ENCODE results near the gene AGXT2. TPM values are rescaled to one million over a fixed set of nuclear protein-coding genes. Genes with fewer than 3 reads are reported as not detected.
A peak's percentile ranks its signal among the peaks of the same experiment; 100 is the strongest.

The AGXT2 gene
- total and polyA plus RNA-seq, 10 of the 15 experiments (the other 5 are each of a cell fraction or from before 2014, with no cell fraction given), result not detected

DNA sequence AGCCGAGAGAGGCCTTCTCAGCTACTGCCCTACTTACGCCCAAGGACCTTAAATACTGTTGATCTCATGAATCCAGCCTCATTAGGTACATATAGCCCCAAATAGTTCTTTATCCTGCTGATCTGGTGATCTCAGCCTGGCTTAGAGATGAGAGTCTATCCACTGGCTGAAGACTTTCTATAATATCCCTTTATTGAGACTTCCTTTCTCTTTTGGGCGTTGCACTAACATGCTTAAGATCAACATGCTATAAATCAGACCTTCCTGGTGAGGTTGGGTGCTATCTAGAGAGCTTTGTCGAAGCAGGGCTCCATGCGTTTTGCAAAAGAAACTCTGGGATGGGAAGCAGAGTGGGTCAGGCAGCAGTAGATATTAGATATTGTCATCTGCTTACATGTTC, 44.0 kb upstream of the AGXT2 start (continued):
- TF ChIP-seq WRNIP1 (IDR thresholded peaks at IDR 0.05; ENCODE audit: borderline replicate concordance, low read depth, low read length) (no peak), RB1 (IDR thresholded peaks at IDR 0.05; ENCODE audit: borderline replicate concordance) (no peak), TAF1 (IDR thresholded peaks at IDR 0.05; ENCODE audit: borderline replicate concordance, low read depth, low read length) (no peak), MEF2A (IDR thresholded peaks at IDR 0.05; ENCODE audit: insufficient read depth, low read depth, low read length) (no peak), SMC3 (IDR thresholded peaks at IDR 0.05; ENCODE audit: borderline replicate concordance, low read length) (no peak)
- TF ChIP-seq, protein P1, sequence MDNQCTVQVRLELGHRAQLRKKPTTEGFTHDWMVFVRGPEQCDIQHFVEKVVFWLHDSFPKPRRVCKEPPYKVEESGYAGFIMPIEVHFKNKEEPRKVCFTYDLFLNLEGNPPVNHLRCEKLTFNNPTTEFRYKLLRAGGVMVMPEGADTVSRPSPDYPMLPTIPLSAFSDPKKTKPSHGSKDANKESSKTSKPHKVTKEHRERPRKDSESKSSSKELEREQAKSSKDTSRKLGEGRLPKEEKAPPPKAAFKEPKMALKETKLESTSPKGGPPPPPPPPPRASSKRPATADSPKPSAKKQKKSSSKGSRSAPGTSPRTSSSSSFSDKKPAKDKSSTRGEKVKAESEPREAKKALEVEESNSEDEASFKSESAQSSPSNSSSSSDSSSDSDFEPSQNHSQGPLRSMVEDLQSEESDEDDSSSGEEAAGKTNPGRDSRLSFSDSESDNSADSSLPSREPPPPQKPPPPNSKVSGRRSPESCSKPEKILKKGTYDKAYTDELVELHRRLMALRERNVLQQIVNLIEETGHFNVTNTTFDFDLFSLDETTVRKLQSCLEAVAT (IDR thresholded peaks at IDR 0.05), result no peak
- TF ChIP-seq, protein P2, sequence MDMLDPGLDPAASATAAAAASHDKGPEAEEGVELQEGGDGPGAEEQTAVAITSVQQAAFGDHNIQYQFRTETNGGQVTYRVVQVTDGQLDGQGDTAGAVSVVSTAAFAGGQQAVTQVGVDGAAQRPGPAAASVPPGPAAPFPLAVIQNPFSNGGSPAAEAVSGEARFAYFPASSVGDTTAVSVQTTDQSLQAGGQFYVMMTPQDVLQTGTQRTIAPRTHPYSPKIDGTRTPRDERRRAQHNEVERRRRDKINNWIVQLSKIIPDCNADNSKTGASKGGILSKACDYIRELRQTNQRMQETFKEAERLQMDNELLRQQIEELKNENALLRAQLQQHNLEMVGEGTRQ (IDR thresholded peaks at IDR 0.05; ENCODE audit: borderline replicate concordance, low read depth, low read length), result no peak

DNA sequence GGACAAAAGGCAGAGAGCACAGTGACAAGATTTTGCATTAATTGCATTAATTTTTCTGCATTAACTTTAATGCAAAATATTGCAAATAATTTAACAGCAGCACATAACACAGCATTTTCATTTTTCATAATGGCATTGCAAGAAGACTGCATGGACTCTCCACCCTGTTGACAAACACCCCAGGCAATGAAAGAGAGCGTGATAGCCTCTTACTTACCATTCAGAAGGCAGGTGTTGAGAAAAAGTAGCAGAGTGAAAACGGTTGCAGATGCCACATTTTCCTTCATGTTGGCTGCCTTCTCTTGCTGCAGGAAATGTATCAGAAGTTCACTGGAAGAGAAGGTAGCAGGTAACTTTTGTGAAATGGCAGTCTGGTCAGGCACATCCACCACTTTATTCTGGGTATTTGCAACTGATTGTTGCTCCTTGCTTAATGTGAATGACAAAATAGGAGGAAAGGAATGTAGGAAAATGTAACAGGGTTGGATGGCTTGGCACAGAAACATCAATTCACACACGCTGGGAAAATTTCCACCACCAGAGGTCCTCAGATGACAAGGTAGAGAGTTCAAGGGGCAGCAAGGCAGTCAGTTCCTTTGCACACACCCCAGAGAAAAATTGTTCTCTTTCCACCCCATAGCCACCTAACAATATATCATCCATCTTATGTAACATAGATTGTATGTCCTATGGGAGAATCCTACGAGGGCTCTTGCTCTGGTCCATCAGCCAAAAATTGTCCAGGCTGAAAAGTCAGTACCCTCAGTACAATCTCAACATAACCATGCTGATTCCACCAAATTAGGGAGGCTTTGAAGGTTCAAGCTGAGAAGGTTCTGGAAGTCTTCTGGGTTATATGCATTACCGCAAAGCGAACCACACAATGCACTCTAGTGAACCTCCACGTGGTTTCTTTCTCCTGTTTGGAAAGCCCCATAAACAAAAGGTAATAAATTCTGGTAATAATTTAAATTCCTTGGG, 41.9 kb upstream of the AGXT2 start:
- ChIA-PET SMC1A (ENCODE audit: uncharacterized antibody, unreplicated experiment) (interaction anchor here (0.6 to 4.5 kb wide), 22 partner anchors 26 to 837 kb away, joined by 3 to 33 read pairs (median 4); no protein-coding TSS in a partner anchor), RAD21 (ENCODE audit: unreplicated experiment) (interaction anchor here (0.6 to 2.0 kb wide), 14 partner anchors 54 to 838 kb away, joined by 3 to 10 read pairs (median 4); no protein-coding TSS in a partner anchor), CTCF (interaction anchor here (0.6 to 8.4 kb wide), 29 partner anchors 9 to 837 kb away, joined by 3 to 91 read pairs (median 5); partner anchors contain the start of gene PRLR), POLR2A (interaction anchor here (0.6 kb wide), 1 partner anchor 83 kb away, joined by 3 read pairs; no protein-coding TSS in a partner anchor)
- H3K27ac ChIP-seq (ENCODE audit: control insufficient read depth, insufficient read depth), result no peak overlapping the region
- H3K9ac ChIP-seq (ENCODE audit: control insufficient read depth, insufficient read depth, low read length), result no peak overlapping the region
- H3K9me3 ChIP-seq (replicated peaks; ENCODE audit: control insufficient read depth, insufficient read depth, low read length), result no peaks in the 10 kb centered on the region
- no peak overlapping the region for H3K4me3 ChIP-seq
- H2AFZ ChIP-seq (ENCODE audit: control insufficient read depth, low read depth, low read length), result no peak overlapping the region
- no peaks in the 10 kb centered on the region for H4K20me1 ChIP-seq (ENCODE audit: control insufficient read depth, insufficient read depth)
- peak; percentile 77 for FAIRE-seq
- H3K79me2 ChIP-seq (ENCODE audit: control insufficient read depth, insufficient read depth, low read length), result no peaks in the 10 kb centered on the region
- H3K4me2 ChIP-seq (ENCODE audit: control insufficient read depth, insufficient read depth), result no peak overlapping the region
- DNase-seq (ENCODE audit: low read depth, low spot score), result peak; percentile 28
- WGBS (ENCODE audit: insufficient coverage, insufficient replicate concordance, low lambda C conversion rate, missing lambda C conversion rate), result 5% methylated on average over 7 of the region's 7 CpGs
- H3K36me3 ChIP-seq (ENCODE audit: control insufficient read depth in 2 of 2, insufficient read depth in 2 of 2, low read length in 1 of 2), result no peaks in the 10 kb centered on the region
- no peaks in the 10 kb centered on the region for H3K27me3 ChIP-seq (replicated peaks in 1 of 2; ENCODE audit: control insufficient read depth in 2 of 2, insufficient read depth in 2 of 2, low read length in 1 of 2)
- H3K4me1 ChIP-seq (ENCODE audit: control insufficient read depth, insufficient read depth, low read length), result no peaks in the 10 kb centered on the region
- BruUV-seq (replicated peaks), result no TSS peak
- ATAC-seq, result peak; percentile 92
- in situ Hi-C loops (cut with MboI), result loop anchor here (5.0 kb wide), 2 partner anchors 93 to 833 kb away; no protein-coding TSS in a partner anchor
- intact Hi-C loops (cut with micrococcal nuclease; ENCODE audit: unreplicated experiment), result loop anchor here (1.0 to 5.0 kb wide), 7 partner anchors 94 to 835 kb away; no protein-coding TSS in a partner anchor
- TF ChIP-seq SMC3 (IDR thresholded peaks at IDR 0.05; ENCODE audit: borderline replicate concordance, low read length), result peak; percentile 94
- TF ChIP-seq, protein P3, sequence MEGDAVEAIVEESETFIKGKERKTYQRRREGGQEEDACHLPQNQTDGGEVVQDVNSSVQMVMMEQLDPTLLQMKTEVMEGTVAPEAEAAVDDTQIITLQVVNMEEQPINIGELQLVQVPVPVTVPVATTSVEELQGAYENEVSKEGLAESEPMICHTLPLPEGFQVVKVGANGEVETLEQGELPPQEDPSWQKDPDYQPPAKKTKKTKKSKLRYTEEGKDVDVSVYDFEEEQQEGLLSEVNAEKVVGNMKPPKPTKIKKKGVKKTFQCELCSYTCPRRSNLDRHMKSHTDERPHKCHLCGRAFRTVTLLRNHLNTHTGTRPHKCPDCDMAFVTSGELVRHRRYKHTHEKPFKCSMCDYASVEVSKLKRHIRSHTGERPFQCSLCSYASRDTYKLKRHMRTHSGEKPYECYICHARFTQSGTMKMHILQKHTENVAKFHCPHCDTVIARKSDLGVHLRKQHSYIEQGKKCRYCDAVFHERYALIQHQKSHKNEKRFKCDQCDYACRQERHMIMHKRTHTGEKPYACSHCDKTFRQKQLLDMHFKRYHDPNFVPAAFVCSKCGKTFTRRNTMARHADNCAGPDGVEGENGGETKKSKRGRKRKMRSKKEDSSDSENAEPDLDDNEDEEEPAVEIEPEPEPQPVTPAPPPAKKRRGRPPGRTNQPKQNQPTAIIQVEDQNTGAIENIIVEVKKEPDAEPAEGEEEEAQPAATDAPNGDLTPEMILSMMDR (IDR thresholded peaks at IDR 0.05 in 2 of 3, conservative IDR thresholded peaks at IDR 0.05 in 1 of 3; ENCODE audit: control insufficient read depth in 2 of 3, extremely low read depth in 1 of 3, insufficient read depth in 1 of 3, low read depth in 3 of 3, low read length in 3 of 3), result peak; percentile 75 to 90 (median 78); a peak in 5 of 6 replicates
- TF ChIP-seq, protein P4, sequence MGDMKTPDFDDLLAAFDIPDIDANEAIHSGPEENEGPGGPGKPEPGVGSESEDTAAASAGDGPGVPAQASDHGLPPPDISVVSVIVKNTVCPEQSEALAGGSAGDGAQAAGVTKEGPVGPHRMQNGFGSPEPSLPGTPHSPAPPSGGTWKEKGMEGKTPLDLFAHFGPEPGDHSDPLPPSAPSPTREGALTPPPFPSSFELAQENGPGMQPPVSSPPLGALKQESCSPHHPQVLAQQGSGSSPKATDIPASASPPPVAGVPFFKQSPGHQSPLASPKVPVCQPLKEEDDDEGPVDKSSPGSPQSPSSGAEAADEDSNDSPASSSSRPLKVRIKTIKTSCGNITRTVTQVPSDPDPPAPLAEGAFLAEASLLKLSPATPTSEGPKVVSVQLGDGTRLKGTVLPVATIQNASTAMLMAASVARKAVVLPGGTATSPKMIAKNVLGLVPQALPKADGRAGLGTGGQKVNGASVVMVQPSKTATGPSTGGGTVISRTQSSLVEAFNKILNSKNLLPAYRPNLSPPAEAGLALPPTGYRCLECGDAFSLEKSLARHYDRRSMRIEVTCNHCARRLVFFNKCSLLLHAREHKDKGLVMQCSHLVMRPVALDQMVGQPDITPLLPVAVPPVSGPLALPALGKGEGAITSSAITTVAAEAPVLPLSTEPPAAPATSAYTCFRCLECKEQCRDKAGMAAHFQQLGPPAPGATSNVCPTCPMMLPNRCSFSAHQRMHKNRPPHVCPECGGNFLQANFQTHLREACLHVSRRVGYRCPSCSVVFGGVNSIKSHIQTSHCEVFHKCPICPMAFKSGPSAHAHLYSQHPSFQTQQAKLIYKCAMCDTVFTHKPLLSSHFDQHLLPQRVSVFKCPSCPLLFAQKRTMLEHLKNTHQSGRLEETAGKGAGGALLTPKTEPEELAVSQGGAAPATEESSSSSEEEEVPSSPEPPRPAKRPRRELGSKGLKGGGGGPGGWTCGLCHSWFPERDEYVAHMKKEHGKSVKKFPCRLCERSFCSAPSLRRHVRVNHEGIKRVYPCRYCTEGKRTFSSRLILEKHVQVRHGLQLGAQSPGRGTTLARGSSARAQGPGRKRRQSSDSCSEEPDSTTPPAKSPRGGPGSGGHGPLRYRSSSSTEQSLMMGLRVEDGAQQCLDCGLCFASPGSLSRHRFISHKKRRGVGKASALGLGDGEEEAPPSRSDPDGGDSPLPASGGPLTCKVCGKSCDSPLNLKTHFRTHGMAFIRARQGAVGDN (IDR thresholded peaks at IDR 0.05), result 0 out of 2 replicates have a peak, but pooled peaks have one; percentile 14
- 0 out of 2 replicates have a peak, but pooled peaks have one; percentile 29 for TF ChIP-seq YY1 (IDR thresholded peaks at IDR 0.05; ENCODE audit: low read depth, low read length)

Measured in GM12878 (cell line).